Fibroblast of upper back skin (primary cell): ENCODE measurements around the gene TMEM139.

ENCODE experiments used
- DNase-seq: peaks from one replicate; pipeline ENCODE4 v3.0.0-alpha.2; 2013

Gene TMEM139

GRCh38 chr7:143284591-143285469, at the start of gene TMEM139:
TMEM139 (plus strand) TSS chr7:143284958; CDS start chr7:143285958, 1,000 bp downstream.
- no peak for DNase-seq

- no peak for DNase-seq
Measured at GRCh38 chr7:143235561-143235960, 49.2 kb upstream of the TMEM139 start.

GRCh38 chr7:143236408-143236990, 48.3 kb upstream of the TMEM139 start:
- no peak for DNase-seq

GRCh38 chr7:143237366-143237765, 47.4 kb upstream of the TMEM139 start:
- DNase-seq, result no peak

- no peak for DNase-seq
Measured at GRCh38 chr7:143238289-143238980, 46.3 kb upstream of the TMEM139 start.

- no peak for DNase-seq
Measured at GRCh38 chr7:143239813-143240212, 44.9 kb upstream of the TMEM139 start.

- peak; percentile 85 for DNase-seq
Measured at GRCh38 chr7:143240291-143241168, 44.2 kb upstream of the TMEM139 start.

- no peak for DNase-seq
Measured at GRCh38 chr7:143242306-143242705, 42.5 kb upstream of the TMEM139 start.

- no peak for DNase-seq
Measured at GRCh38 chr7:143243111-143243510, 41.6 kb upstream of the TMEM139 start.

- no peak for DNase-seq
Measured at GRCh38 chr7:143243614-143244013, 41.1 kb upstream of the TMEM139 start.

GRCh38 chr7:143244321-143244720, 40.4 kb upstream of the TMEM139 start:
- DNase-seq, result no peak

GRCh38 chr7:143245123-143245522, 39.6 kb upstream of the TMEM139 start:
- DNase-seq, result peak; percentile 17

GRCh38 chr7:143247372-143247771, 37.4 kb upstream of the TMEM139 start:
- DNase-seq, result no peak

- no peak for DNase-seq
Measured at GRCh38 chr7:143248761-143249354, 35.9 kb upstream of the TMEM139 start.

GRCh38 chr7:143250199-143250598, 34.6 kb upstream of the TMEM139 start:
- DNase-seq, result no peak

- DNase-seq, result no peak
Measured at GRCh38 chr7:143250822-143251221, 33.9 kb upstream of the TMEM139 start.

GRCh38 chr7:143252006-143252405, 32.8 kb upstream of the TMEM139 start:
- DNase-seq, result no peak

GRCh38 chr7:143255564-143255963, 29.2 kb upstream of the TMEM139 start:
- DNase-seq, result no peak

- no peak for DNase-seq
Measured at GRCh38 chr7:143256325-143256724, 28.4 kb upstream of the TMEM139 start.

GRCh38 chr7:143256932-143257331, 27.8 kb upstream of the TMEM139 start:
- DNase-seq, result no peak

- no peak for DNase-seq
Measured at GRCh38 chr7:143257501-143257900, 27.3 kb upstream of the TMEM139 start.

GRCh38 chr7:143258831-143259230, 25.9 kb upstream of the TMEM139 start:
- DNase-seq, result no peak
